ENCODE measurements around the gene SCARB2.

Gene SCARB2

DNA sequence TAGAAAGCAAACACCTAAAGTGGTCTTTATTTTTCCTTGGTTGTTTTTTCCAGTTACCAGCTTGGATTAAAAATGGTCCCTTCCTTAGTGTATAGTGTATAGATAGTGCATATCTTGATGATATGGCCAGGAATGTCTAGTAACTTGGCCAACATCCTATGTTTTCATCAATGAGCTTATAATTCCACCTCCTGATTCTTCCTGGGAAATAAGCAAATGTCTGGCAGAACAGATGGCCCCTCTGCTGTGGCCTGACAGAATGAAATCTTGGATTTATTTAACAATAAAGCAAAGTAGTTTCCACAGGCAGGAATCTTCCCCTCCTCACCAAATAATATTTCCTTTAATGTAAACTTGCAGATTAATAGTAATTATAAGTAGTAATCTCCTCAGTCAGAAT is 6.1 kb downstream of the SCARB2 start:
- TF ChIP-seq, protein P1, sequence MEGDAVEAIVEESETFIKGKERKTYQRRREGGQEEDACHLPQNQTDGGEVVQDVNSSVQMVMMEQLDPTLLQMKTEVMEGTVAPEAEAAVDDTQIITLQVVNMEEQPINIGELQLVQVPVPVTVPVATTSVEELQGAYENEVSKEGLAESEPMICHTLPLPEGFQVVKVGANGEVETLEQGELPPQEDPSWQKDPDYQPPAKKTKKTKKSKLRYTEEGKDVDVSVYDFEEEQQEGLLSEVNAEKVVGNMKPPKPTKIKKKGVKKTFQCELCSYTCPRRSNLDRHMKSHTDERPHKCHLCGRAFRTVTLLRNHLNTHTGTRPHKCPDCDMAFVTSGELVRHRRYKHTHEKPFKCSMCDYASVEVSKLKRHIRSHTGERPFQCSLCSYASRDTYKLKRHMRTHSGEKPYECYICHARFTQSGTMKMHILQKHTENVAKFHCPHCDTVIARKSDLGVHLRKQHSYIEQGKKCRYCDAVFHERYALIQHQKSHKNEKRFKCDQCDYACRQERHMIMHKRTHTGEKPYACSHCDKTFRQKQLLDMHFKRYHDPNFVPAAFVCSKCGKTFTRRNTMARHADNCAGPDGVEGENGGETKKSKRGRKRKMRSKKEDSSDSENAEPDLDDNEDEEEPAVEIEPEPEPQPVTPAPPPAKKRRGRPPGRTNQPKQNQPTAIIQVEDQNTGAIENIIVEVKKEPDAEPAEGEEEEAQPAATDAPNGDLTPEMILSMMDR (IDR thresholded peaks at IDR 0.05; ENCODE audit: insufficient read depth, missing control alignments) = no peak
- FAIRE-seq (peak; percentile 81), DNase-seq (ENCODE audit: insufficient read length, low spot score) (no peak)

DNA sequence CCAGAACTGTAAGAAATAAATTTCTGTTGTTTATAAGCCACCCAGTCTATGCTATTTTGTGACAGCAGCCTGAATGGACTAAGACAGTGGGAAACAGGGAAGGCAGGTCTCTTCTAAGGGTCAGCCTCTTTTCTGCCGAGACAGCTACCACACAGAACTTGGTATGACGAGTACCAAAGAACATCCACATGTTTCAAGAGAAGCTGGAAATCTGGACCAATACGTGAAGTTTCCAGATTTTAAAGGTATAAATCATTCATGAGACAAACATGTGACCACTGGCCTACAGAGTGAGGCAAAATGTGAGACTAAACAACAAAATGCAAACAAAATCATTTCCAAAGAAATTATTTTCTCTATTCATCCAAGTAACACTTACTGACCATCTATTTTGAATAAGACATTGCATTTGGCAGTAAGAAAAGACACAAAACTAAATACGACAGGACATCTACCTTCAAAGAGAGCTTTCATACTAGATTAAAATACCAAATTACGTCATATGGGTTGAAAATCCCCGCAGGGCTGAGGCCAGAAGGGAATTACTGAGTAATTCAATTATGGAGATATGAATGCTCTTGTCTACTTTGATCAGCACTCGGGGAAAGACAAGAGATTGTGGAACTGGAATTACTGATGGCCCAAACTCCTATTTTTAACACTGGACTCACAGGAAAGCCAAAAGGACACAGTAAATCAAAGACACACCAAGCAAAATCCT is 7.2 kb downstream of the SCARB2 start:
- peak; percentile 84 for FAIRE-seq

GRCh38 chr4:76205476-76205875 is 8.1 kb downstream of the SCARB2 start:
- TF ChIP-seq, protein P1 (IDR thresholded peaks at IDR 0.05; ENCODE audit: insufficient read depth, missing control alignments) = no peak
- no peak for DNase-seq (ENCODE audit: insufficient read length, low spot score)
- no peak for FAIRE-seq

More for the DNA sequence above, 7.2 kb downstream of the SCARB2 start:
- TF ChIP-seq, protein P1 (IDR thresholded peaks at IDR 0.05; ENCODE audit: insufficient read depth, missing control alignments) = no peak
- DNase-seq (ENCODE audit: insufficient read length, low spot score) = no peak

DNA sequence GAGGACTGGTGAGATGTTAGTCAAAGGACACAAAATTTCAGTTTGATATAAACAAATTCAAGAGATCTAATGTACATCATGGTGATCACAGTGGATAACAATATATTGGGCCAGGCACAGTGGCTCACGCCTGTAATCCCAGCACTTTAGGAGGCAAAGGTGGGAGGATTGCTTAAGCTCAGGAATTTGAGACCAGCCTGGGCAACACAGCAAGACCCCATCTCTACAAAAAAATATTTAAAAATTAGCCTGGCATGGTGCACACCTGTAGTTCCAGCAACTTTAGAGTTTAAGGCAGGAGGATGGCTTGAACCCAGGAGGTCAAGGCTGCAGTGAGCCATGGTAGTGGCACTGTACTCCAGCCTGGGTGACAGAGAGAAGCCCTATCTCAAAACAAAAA is 8.7 kb downstream of the SCARB2 start:
- TF ChIP-seq, protein P1 (IDR thresholded peaks at IDR 0.05; ENCODE audit: insufficient read depth, missing control alignments) = no peak
- no peak for DNase-seq (ENCODE audit: insufficient read length, low spot score)
- FAIRE-seq = no peak

- DNase-seq (ENCODE audit: insufficient read length, low spot score) (no peak), FAIRE-seq (peak; percentile 97)
- TF ChIP-seq, protein P1 (IDR thresholded peaks at IDR 0.05; ENCODE audit: insufficient read depth, missing control alignments) = no peak
These were observed 10.1 kb downstream of the SCARB2 start for GRCh38 chr4:76203541-76203940.

DNA sequence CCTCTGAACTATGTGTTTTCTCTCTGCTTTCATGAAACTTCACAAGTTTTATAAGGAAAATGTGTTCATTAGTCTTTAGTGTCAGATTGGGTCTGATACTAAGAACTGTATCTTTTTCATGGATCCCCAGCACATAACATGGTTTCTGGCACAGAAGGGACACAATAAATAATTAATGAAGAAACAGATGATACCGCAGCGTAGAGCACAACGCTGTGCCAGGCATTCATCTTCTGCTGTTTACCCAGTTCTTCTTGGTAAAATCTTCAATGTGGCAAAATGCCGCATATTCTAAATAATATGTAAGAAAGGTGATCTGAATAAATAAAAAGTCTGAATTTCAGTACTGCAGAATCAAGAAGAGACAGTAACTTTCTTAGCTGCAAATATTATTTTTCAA is 12.3 kb downstream of the SCARB2 start:
- FAIRE-seq (no peak), DNase-seq (ENCODE audit: insufficient read length, low spot score) (no peak)
- TF ChIP-seq, protein P1 (IDR thresholded peaks at IDR 0.05; ENCODE audit: insufficient read depth, missing control alignments) = no peak

GRCh38 chr4:76200771-76201231 is 12.8 kb downstream of the SCARB2 start:
- TF ChIP-seq, protein P1 (IDR thresholded peaks at IDR 0.05; ENCODE audit: insufficient read depth, missing control alignments) = no peak
- no peak for FAIRE-seq
- DNase-seq (ENCODE audit: insufficient read length, low spot score) = no peak

Measured in D721Med (cell line).